AG08395 (cell line): ENCODE data around the gene KLF3.

Source experiments
- DNase-seq: peaks from one replicate; pipeline ENCODE4 v3.0.0; 2012; ENCODE audit warnings: mixed read lengths, low spot score

KLF3 gene

DNA sequence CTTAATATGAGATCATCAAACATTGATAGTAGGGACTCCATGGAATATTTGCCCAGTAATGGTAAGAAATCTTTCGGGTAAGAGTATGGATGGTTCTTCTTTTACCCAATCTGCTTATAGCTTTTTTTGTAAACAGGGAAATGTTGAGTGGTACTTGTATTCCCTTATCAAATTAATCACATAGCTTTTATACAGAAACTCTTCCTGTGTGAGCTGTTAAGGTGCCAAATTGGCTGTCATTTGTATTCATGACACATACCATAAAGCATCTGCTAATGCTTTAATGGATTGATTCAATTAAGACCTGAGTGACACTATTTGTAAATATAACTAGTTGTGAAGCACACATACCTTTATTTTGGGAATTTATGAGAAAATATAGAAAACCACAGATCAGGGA lies 34.2 kb downstream of the KLF3 start:
- no peak for DNase-seq

DNA sequence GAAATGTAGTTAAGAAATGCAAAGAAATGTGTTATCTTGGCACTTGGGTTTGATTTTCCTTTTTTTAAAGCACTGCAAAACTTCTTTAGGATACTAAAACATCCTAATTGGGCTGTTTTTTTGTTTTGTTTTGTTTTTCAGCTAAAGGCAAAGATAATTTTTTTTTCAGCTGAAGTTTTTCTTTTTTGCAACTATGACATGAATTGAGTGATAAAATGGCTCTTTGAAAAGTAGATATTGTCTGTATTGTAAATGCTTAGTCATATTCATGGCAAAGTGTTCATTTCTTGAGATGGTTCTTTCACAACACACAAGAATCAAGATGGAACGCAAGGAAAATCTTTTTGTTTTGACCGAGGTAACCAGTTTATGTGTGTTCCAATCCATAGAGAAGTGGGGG lies 35.1 kb downstream of the KLF3 start:
- no peak for DNase-seq

DNA sequence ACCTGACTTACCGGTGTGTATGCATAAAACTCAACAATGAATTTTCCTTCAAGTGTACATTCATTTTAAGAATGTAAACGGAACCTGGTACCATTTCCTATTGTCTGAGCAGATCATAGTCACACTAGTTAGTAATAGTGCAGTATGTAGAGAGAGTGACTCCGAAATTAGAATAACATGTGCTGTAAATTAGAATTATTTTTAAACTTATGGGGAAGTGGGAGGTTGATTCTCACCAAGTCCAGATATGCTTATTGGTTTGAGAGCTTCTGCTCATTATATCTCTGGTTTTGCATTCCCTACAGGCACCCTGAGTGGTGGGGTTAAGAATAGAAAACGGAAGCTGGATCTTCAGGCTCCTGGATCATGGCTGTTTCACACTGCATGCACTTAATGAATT lies 39.6 kb downstream of the KLF3 start:
- no peak for DNase-seq

DNA sequence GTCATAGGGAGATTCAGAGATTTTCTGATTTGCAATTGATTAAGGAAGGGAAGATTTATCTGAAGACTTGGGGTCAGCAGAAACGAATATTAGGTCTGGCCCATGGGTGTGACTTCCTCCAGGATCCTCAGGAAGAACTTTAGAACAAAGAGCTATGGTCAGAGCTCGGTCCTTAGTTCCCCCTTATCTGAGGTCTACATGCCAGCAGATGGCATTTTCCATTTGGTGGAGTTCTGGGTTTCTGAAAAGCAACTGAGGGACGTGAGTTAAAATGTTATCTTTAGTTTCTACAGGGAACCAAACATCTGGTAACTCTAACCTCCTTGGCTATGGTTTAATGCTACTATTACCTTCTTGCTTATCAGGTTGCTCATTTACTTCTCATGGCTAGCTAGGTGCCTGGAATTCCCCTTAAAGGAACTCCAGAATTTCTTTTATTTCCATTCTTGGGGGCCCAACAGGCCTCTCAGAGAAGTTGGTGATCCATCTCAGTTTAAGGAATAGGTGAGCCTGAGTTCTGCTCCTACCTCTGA lies 40.7 kb downstream of the KLF3 start:
- no peak for DNase-seq

DNA sequence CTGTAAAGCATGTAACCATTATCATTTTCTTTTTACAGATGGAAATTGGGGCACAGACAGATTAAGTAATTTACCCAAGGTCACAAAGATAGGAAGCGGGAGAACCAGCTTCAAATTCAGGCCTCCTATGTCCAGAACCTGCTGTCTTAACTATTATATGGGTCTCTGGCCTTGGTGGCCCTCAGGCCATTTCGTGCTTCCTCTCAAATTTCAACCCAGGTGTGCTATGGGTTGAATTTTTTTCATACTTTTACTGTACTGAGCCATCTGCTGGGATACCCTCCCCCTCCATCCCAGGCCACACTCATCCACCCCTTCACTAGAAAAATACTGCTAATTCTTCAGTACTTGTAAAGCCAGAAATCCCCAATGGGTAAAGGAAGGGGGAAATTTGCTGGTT lies 42.3 kb downstream of the KLF3 start:
- DNase-seq, result no peak

DNA sequence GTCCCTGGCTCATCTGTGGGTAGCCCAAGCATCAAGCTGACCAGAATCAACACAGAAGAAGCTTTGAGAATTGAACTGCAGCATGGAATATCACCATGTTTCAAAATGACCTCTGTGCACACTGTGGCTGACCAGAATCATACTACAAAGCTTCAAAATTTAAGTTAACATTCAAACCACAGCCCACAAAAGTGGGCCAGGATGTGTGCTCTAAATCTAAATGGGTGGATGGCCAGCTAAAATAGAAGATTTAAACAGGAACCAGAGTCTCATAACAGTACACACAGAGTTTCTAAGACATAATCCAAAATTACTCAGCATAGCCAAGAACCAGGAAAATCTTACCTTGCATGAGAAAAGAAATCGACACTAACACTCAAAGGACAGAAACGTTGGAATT lies 46.1 kb downstream of the KLF3 start:
- DNase-seq, result no peak

DNA sequence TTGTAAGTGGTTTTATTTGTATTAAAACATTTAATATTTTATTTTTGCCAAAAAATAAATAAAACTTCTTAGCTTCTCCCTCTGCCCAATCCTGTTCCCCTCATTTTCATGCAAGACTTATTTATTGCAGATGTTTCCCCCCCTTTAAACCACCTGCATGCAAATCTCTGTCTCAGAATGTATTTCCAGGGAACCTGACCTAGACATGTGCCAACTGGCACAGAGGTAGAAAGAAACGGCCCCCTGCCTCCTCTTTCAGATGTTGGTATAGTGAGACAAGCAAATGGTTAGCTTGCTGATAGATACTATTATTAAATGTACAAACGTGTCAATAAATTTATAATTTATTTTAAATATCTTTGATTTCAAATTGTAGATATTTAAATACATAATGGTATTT lies 47.1 kb downstream of the KLF3 start:
- DNase-seq, result no peak

DNA sequence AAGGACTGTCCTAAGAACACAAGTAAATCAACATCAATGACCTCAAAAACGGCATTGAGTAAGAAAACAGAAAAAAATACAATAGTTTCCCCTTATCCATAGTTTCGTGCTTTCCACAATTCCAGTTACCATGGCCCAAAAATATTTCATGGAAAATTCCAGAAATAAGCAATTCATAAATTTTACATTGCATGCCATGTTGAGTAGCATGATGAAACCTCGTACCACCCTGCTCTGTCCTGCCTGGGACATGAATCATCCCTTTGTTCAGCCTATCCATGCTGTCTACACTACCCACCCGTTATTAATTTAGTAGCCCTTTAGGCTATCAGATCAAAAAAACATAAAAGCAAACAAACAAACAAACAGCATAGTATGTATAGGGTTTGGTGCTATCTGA lies 51.1 kb downstream of the KLF3 start:
- peak; percentile 42 for DNase-seq

DNA sequence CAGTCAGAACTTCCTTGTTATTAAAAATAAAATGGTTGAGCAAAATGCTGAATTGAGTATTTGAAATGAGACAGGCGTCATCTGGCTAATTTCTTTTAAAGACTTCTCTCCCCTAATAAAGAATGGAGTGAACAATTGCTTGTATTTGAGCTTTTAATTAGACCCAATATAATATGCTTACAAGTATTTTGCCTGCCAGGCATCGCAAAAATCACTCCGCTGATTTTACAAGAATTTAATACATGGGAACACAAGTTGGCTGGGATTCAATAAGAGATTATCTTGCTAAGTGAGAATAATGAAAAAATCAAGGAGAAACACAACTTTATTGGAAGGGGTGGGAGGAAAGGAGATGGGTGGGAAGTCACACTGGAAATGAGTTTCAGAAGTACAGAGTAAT lies 52.3 kb downstream of the KLF3 start:
- DNase-seq, result no peak

DNA sequence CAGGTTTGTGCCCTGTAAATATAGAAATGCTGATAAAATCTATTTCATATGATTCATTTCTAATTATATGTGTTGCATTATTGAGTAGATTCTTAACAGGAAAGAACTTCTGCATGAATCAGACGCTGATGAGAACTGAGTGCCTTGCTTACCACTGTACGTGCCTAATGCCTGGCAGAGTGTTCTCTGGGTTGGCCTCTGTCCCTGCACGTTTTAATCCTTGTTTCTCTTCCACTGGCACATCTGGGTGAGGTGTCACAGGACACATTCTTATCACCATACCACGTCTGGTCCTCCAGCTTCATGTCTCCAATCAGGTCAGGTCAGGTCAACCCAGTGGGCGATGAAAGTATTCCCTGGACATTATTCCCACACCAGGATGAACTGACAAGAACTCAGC lies 53.6 kb downstream of the KLF3 start:
- peak; percentile 55 for DNase-seq

DNA sequence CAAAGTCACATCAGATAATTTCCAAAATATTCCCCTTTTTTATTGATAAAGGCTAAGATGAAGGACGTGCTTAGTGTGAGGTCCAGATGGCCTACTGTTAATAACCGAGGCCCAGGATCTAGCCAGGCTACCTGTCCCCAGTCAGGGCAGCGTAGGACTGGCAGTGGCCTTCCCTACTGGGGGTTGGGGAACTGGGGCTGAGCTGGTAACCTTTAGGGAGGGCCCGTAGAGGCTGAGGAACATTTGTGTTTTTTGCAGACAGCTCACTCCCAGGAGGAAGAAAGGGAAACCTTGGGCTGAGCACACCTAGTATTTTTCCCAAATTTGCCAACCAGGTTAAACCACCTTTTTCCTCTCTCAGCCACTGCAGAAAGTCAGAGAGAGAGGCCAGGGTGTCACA lies 59.1 kb downstream of the KLF3 start:
- no peak for DNase-seq

DNA sequence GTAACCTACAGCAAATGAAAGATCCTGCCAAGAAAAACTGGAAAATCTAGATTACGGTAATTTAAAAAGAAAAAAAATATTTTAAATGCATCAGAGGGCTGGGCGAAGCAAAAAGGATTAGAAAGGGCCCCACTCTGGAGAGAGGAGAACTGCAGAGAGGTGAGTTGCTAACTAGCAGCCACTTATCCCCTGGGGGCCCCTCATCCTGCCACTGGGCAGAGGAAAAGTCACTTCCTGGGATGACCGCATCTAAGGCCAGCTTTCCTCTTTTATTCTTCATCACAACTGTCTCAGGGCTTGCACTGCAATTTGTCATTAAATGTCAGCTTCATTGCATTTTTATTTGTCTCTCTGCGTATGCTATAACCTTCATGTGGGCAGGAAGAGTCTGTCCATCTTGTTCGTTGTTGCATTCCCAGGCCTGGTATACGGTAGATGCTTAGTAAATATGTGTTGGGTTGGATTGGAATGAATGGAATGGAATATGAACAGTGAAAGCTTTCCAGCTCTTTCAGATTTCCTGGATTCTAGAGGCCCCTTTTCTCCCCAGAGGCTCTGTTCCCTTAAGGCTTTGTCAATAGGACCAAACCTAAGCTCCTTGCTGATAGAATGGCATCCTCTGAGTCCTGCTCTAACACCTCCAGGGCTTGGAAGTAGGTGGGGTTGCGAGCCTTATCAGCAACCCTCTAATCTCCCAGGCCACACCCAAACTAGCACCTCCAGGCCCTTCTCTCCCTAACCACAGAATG lies 59.9 kb downstream of the KLF3 start:
- peak; percentile 4 for DNase-seq

DNA sequence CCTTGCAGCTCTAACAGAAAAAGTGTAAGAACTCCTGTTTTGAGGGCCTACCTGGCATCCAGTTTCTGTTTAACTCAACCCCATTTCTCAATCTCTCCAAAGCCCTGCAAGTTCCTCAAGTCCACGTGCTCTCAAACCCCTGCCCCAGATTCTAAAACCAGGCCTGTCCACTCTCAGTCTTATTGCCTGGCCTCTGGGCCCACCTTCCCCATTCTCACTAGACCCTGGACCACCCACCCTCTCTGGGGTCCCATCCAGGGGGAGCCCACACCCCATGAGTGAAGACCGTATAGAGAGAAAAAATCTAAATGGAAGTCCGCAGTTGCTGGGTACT lies 60.4 kb downstream of the KLF3 start:
- DNase-seq, result no peak

DNA sequence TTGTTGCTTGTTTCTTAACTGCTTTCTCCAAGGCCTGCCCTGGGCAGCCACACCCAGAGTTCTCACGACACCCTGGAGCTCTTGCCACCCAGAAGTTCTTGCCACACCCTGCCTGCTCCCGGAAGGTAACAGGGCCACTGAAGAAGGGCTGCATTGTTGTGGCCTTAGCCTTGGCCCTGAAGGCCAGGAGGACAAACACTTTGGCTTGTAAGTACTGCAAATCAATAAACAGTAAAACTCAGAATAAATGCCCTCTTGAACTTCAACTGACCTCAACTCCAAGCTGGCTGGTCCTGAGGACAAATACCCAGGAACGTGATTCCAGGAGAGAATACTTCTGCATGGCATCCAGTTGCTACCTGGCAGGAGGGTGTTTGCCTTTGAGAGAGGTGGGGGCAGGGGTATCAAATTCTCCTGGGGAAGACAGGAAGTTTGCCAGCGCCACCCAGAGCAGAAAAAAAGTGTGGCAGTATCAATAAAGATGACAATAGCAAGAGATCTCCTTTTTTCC lies 64.7 kb downstream of the KLF3 start:
- DNase-seq, result no peak

DNA sequence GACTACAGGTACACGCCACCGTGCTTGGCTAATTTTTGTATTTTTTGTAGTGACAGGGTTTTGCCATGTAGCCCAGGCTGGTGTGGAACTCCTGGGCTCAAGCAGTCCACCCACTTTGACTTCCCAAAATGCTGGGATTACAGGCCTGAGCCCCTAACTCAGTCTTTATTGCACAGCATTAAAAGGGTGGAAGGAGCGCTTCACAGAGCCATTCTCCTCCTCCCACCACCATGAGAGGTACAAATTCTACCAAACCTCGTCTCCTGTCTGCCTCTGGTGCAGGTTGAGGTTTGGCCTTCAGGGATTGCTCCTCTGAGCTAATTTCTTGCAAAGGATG lies 66.5 kb downstream of the KLF3 start:
- no peak for DNase-seq

DNA sequence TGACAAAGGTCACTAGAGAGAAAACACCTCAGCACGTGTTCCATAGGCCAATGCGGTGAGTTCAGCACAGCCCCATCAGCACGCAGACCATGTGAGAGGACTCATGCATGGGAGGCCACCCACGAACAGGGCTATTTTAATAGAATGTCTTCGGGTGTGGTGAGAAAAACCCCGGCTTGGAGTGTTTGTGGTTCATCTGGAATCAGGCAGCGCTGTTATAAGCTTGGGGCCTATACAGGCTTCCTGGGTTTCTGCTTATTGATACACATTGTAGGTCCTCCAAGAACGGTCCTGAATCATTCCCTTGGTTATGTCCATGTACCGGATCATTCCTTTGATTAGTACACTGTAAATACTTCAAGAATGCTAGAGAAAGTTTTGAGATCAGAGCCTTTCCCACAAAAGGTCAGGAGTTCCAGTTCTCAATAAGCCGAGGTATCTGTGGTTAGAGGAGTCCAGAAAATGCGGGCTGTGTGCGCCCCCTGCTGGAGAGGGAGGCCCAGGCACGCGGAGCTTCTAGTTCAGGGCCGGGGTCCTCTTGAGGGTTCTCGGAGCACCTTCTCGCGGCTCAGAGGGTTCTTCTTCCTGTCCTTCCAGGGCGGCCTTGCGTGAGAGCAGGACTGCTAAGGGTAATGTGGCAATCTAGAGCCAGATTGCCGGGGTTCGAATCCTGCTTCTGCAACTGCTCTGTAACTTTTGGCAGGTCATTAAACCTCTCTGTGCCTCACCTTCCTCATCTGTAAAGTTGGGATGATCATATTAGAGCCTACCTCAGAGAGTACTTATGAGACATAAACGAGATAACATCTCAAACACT lies 67.0 kb downstream of the KLF3 start:
- peak; percentile 82 for DNase-seq

DNA sequence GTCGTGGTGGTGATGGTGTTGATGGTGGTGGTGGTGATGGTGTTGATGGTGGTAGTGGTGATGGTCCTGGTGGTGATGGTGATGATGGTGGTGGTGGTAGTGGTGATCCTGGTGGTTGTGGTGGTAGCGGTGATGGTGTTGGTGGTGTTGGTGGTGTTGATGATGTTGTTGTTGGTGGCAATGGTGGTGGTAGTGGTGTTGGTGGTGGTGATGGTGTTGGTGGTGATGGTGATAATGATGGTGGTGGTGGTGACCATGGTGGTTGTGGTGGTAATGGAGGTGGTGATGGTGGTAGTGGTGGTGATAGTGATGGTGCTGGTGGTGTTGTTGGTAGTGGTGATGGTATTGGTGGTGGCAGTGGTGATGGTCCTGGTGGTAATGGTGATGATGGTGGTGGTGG lies 69.7 kb downstream of the KLF3 start:
- no peak for DNase-seq

DNA sequence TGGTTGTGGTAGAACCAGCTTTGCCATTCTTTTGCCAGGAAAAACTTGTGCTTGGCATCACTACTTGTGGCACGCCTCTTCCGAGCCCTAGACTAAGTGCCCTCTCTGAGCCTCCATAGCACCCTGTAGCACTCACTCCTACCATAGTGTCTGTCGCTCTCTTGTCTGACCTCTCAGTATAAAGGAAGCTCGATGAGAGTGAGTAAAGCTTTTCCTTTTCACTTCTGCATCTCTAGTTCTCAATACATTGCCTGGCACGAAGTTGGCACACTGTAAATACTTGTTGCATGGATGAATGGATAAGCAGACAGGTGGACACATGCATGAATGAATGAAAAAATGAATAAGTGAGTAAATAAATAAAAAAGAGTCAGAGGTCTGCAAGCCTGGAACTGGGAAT lies 70.4 kb downstream of the KLF3 start:
- DNase-seq, result no peak

DNA sequence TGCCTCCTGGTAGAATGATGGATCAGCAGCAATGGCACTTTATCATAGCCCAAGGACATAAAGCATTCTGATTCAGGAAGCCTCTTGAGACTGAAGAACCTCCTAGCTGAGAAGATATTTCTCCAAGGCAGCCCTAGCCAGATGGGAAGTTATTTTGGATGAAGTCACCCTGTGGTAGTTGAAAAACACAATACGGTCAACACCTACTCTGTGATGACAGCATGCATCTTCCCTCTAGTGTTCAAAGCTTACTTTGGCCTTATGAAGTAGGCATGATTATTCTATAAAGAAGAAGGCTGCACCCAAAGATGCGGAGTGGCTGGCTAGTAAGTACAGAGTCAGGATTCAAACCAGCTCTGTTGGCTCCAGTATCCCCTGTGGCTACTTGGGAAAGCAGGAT lies 70.9 kb downstream of the KLF3 start:
- no peak for DNase-seq

DNA sequence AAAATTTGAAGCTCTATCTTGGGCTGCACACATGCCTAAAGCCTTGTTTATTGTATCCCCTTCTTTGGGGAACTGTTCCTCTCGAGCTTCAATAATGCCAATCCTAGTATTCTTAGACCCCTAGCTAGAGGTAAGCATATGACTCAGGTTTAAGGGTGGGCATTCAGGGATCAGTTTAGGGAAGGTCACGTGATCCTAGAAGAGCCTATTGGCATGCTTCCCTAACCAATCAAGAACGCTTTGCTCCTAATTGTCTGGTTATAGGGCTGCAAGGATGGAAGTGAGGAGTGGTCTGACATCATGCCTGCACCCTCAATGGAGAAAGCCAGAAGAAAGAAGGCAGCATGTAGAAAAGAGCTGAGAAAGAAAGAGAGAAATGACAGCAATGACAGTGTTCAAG lies 71.9 kb downstream of the KLF3 start:
- no peak for DNase-seq

DNA sequence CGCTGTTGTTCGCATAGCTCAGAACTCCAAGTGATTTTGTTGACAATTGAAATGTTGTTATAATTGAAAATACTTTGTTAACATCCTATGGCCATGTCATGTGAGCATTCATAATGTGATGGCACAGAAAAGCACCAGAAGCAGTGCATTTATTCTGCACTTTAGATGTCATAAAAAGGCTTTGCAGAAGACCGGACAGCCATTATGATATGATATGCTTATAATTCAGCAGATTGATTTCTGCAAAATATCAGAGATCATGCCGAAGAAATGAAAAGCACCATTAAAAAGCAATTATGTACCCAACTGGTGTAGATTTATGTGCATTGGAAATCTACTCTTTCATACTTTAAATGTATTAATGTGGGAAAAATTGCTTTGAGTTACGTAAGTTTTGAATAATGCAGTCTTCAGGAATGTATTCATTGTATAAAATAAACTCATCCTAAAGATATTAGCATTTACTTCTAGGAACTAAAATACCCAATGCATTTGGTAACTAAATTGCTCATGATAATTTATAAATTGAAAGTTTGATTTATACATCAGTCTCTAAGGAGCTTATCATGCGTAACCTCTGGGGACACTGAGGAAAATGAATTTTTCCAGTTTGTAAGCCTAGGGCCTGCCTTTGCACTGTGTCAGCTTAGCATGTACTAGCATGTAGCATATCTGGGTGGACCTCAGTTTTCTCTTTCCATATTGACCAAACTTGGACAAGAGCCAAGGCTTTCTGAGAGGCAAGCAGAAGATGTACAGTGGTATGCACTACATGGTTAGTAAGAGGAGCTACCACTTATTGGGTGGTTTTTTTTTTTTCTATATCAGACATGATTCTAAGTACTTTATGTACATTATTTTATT lies 75.2 kb downstream of the KLF3 start:
- no peak for DNase-seq

DNA sequence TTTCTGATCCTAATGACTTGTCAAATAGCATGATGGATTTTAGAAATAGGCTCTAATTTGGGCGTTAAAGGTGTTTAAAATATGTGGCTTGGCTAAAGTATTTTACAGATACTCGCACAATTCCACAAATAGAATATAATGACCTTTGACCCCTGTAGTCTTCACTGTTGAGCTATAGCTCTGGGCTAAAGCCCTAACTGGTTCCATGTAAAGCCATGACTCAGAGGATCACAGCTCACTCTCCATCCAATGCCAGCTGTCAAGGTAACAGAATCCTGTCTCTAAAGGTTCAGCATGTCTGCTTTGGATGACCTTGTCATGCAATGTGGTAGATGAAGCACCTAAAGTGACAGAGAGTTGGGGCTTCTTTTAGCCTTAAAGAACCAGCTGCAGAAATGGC lies 76.3 kb downstream of the KLF3 start:
- DNase-seq, result no peak

DNA sequence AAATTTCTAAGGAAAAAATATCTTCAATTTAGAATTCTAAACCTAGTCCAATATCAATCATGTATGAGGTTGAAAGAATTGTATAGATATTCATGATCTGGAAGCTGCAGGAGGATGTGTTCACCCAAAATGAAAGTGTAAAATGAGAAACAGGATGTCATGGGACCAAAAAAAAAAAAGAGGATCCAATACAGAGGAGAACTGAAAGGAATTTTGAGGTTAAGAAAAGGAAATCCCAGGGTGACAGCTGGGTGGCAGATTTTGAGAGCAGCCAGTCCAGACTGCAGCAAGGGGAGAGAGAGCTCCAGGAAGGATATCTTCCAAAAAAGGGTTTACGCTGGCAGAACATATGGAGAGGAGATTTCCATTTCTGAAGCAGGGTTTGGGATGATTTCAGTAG lies 79.9 kb downstream of the KLF3 start:
- peak; percentile 26 for DNase-seq
